KMS-11 (cell line): ENCODE measurements around the gene NOP14.

Source experiments
- H2AFZ ChIP-seq: fragments of 200-600 bp; sonication (generic); 2 replicates; pipeline ENCODE4 v1.6.1; 2016; ENCODE audit warnings: antibody characterized with exemption, mixed run types, low read depth
- H3K27ac ChIP-seq: fragments of 200-600 bp; sonication (generic); 2 replicates; pipeline ENCODE4 v1.6.1; 2016; ENCODE audit warnings: mild to moderate bottlenecking, mixed run types
- H3K27me3 ChIP-seq: fragments of 200-600 bp; sonication (generic); 2 replicates; pipeline ENCODE4 v1.6.1; 2017; ENCODE audit warnings: mild to moderate bottlenecking, low read depth, mixed run types, moderate library complexity; ENCODE audit not compliant: insufficient read depth
- H3K36me3 ChIP-seq: fragments of 200-600 bp; sonication (generic); 2 replicates; pipeline ENCODE4 v1.6.1; 2017; ENCODE audit warnings: mild to moderate bottlenecking, mixed run types; ENCODE audit not compliant: insufficient read depth
- H3K4me1 ChIP-seq: fragments of 200-600 bp; sonication (generic); 2 replicates; pipeline ENCODE4 v1.6.1; 2016; ENCODE audit warnings: mild to moderate bottlenecking, low read depth, mixed run types; ENCODE audit not compliant: poor library complexity, severe bottlenecking
- H3K4me2 ChIP-seq: fragments of 200-600 bp; sonication (generic); 2 replicates; pipeline ENCODE4 v1.7.0; 2016; ENCODE audit warnings: mild to moderate bottlenecking, mixed run types
- H3K4me3 ChIP-seq: fragments of 200-600 bp; sonication (generic); IDR thresholded peaks from 2 replicates; pipeline ENCODE4 v1.6.1; 2017; ENCODE audit warnings: low read depth, low read length, mixed read lengths; ENCODE audit not compliant: insufficient read depth
- H3K79me2 ChIP-seq: fragments of 200-600 bp; sonication (generic); 2 replicates; pipeline ENCODE4 v1.6.1; 2016; ENCODE audit warnings: low read depth, mixed run types; ENCODE audit not compliant: insufficient read depth
- H3K9ac ChIP-seq: fragments of 200-600 bp; sonication (generic); 2 replicates; pipeline ENCODE4 v1.6.1; 2016; ENCODE audit warnings: mild to moderate bottlenecking, mixed run types
- H4K20me1 ChIP-seq: fragments of 200-600 bp; sonication (generic); 2 replicates; pipeline ENCODE4 v1.6.1; 2016; ENCODE audit warnings: mild to moderate bottlenecking, mixed run types; ENCODE audit not compliant: insufficient read depth
- CTCF ChIP-seq: fragments of 200-600 bp; sonication (generic); conservative IDR thresholded peaks from 2 replicates; pipeline ENCODE4 v1.6.1; 2017; ENCODE audit warnings: low read depth, mild to moderate bottlenecking, antibody characterized with exemption, low read length, moderate library complexity, mixed read lengths

Gene NOP14

GRCh38 chr4:2977211-2978088 lies 14.2 kb upstream of the NOP14 start:
- Histone ChIP-seq H3K4me3 (no peak overlapping the region), H3K4me2 (no peak overlapping the region), H3K4me1 (no peaks in the 10 kb centered on the region), H3K79me2 (no peaks in the 10 kb centered on the region), H3K27me3 (no peaks in the 10 kb centered on the region), H3K36me3 (no peaks in the 10 kb centered on the region), H3K9ac (no peak overlapping the region), H2AFZ (no peak overlapping the region), H3K27ac (no peak overlapping the region), H4K20me1 (no peaks in the 10 kb centered on the region)
- no peak for TF ChIP-seq CTCF

GRCh38 chr4:2971275-2971674 lies 8.1 kb upstream of the NOP14 start:
- TF ChIP-seq CTCF, result no peak
- Histone ChIP-seq H3K4me2 (no peak overlapping the region), H3K27ac (no peak overlapping the region), H3K4me3 (no peak overlapping the region), H3K36me3 (no peaks in the 10 kb centered on the region), H3K4me1 (no peaks in the 10 kb centered on the region), H3K9ac (no peak overlapping the region), H4K20me1 (no peaks in the 10 kb centered on the region), H3K27me3 (no peaks in the 10 kb centered on the region), H3K79me2 (no peaks in the 10 kb centered on the region), H2AFZ (no peak overlapping the region)

GRCh38 chr4:2968381-2968780 lies 5.2 kb upstream of the NOP14 start:
- H4K20me1 ChIP-seq, result no peaks in the 10 kb centered on the region
- H3K9ac ChIP-seq, result no peak overlapping the region
- no peak for TF ChIP-seq CTCF
- H3K27ac ChIP-seq, result no peak overlapping the region
- H3K36me3 ChIP-seq, result no peaks in the 10 kb centered on the region
- H3K4me3 ChIP-seq, result no peak overlapping the region
- H3K4me2 ChIP-seq, result no peak overlapping the region
- no peaks in the 10 kb centered on the region for H3K79me2 ChIP-seq
- H2AFZ ChIP-seq, result no peak overlapping the region
- no peaks in the 10 kb centered on the region for H3K4me1 ChIP-seq
- H3K27me3 ChIP-seq, result no peaks in the 10 kb centered on the region

GRCh38 chr4:2965262-2965661 lies 2.1 kb upstream of the NOP14 start:
- Histone ChIP-seq H3K27me3 (no peaks in the 10 kb centered on the region), H3K4me1 (peaks cover 6% of the 10 kb centered on the region), H3K4me3 (no peak overlapping the region), H3K27ac (no peak overlapping the region), H4K20me1 (no peaks in the 10 kb centered on the region), H3K9ac (no peak overlapping the region), H3K36me3 (no peaks in the 10 kb centered on the region), H2AFZ (no peak overlapping the region), H3K4me2 (no peak overlapping the region), H3K79me2 (peaks cover 20% of the 10 kb centered on the region)
- no peak for TF ChIP-seq CTCF
